Esophagus muscularis mucosa (tissue), 4 donors: ENCODE results near the gene ZNF613. TPM values are rescaled to one million over a fixed set of nuclear protein-coding genes. Genes with fewer than 3 reads are reported as not detected.
"Not testable (repeated sequence)": the region's sequence is repeated elsewhere in the genome, so short reads cannot be mapped to it uniquely, and the experiment has no call there.

Experiments
- DNase-seq: peaks from one replicate; pipeline ENCODE4 v3.0.0-alpha.2; 2017; ENCODE audit errors: extremely low spot score
- H3K27ac ChIP-seq, 4 donors: fragments of 200-600 bp; sonication (generic); replicated peaks in 1 of 4; 1 replicate in 3 of 4; 2 replicates in 1 of 4; pipeline ENCODE4 v1.5.1; 2016 to 2019; ENCODE audit warnings: mild to moderate bottlenecking in 1 of 4
- H3K27me3 ChIP-seq, 4 donors: fragments of 200-600 bp; sonication (generic); one replicate each; pipeline versions ENCODE4 v1.5.1 to v1.6.0; 2016 to 2019
- H3K36me3 ChIP-seq, 4 donors: fragments of 200-600 bp; sonication (generic); one replicate each; pipeline ENCODE4 v1.5.1; 2016 to 2019
- H3K4me1 ChIP-seq, 4 donors: fragments of 200-600 bp; sonication (generic); one replicate each; pipeline ENCODE4 v1.5.1; 2016 to 2019
- H3K4me3 ChIP-seq, 4 donors: fragments of 200-600 bp; sonication (generic); 1 replicate in 2 of 4; 2 replicates in 2 of 4; pipeline ENCODE4 v1.5.1; 2016 to 2019; ENCODE audit warnings: mild to moderate bottlenecking in 4 of 4, moderate library complexity in 1 of 4
- H3K9me3 ChIP-seq, 4 donors: fragments of 200-600 bp; sonication (generic); 1 replicate in 3 of 4; 2 replicates in 1 of 4; pipeline ENCODE4 v1.5.1; 2016 to 2019
- EP300 ChIP-seq: sonication (generic); formaldehyde crosslinking; IDR thresholded peaks from one replicate; pipeline ENCODE4 v1.6.1; 2017; ENCODE audit warnings: antibody characterized with exemption
- POLR2A ChIP-seq: fragments of 450-650 bp; IDR thresholded peaks from one replicate; pipeline ENCODE4 v1.6.1; 2017; ENCODE audit warnings: antibody characterized with exemption, moderate library complexity, mild to moderate bottlenecking, low read depth
- POLR2AphosphoS5 ChIP-seq, 2 donors: sonication (generic); formaldehyde crosslinking; IDR thresholded peaks; one replicate each; pipeline ENCODE4 v1.6.1; 2017; ENCODE audit warnings: antibody characterized with exemption in 2 of 2
- WGBS: methylation state at CpG from one replicate; pipeline ENCODE4 v1.1.5; 2018; 5-methylcytosine and 5-hydroxymethylcytosine counted together
- intact Hi-C: fragments of 100-400 bp; cut with DNase I; formaldehyde crosslinking; loops from one replicate; pipeline ENCODE4 v1.15.1; 2023
- total RNA-seq, 4 donors: library from RNA; depleted of rRNA; stranded (reverse); fragments of >200 nt; gene quantifications; one replicate each; pipeline versions ENCODE4 v1.1.0 to v1.2.1, GENCODE V29; 2016
- TF ChIP-seq, protein P1 (sequence below), 3 experiments: fragments of 200-600 bp in 2 of 3; fragments of 450-650 bp in 1 of 3; sonication (generic) in 2 of 3; IDR thresholded peaks; one replicate each; pipeline ENCODE4 v1.5.1; 2017 to 2019; ENCODE audit warnings: antibody characterized with exemption in 3 of 3, mild to moderate bottlenecking in 2 of 3, moderate library complexity in 1 of 3

Gene ZNF613
- total RNA-seq, 4 donors from 2014 or later: 4.2 to 8.3 (median 5.5) TPM

- no peaks in the 10 kb centered on the region for H3K4me1 ChIP-seq
- peaks cover 15 to 95% (median 81%) of the 10 kb centered on the region in 4 donors for H3K9me3 ChIP-seq
- TF ChIP-seq POLR2AphosphoS5 (IDR thresholded peaks at IDR 0.05): no peak
- no peak overlapping the region for H3K27ac ChIP-seq
- intact Hi-C loops: no loop called here
- H3K4me3 ChIP-seq: no peak overlapping the region
- no peaks in the 10 kb centered on the region for H3K27me3 ChIP-seq
- H3K36me3 ChIP-seq: peaks cover 40 to 92% (median 53%) of the 10 kb centered on the region in 4 donors
- 93% methylated on average over 3 of the region's 3 CpGs for WGBS
- DNase-seq: no peak
Observed at GRCh38 chr19:51976852-51977251, 49.6 kb downstream of the ZNF613 start.

DNA sequence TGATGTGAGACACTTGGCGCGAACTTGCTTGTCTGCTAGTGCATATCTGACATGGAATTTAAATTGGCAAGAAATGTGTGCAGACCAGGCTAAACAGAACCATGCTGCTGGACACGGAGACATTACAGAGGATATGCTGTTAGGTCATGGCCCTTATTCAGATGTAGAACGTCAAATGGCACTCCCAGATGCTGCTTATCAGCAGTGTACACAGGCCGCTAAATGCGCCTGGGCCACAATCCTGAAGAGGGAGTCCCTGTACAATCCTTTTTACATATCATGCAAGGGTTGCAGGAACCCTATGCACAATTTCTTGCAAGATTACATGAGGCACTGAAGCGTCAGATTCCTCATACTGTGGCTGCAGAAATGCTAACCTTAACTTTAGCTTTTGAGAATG is 50.1 kb downstream of the ZNF613 start:
- TF ChIP-seq EP300: no peak

GRCh38 chr19:51978882-51979281 is 51.6 kb downstream of the ZNF613 start:
- peaks cover 0 to 4% (median 0%) of the 10 kb centered on the region in 4 donors for H3K4me1 ChIP-seq
- TF ChIP-seq POLR2A (no peak), POLR2AphosphoS5 (IDR thresholded peaks at IDR 0.05) (no peak), EP300 (no peak)
- TF ChIP-seq, protein P1, sequence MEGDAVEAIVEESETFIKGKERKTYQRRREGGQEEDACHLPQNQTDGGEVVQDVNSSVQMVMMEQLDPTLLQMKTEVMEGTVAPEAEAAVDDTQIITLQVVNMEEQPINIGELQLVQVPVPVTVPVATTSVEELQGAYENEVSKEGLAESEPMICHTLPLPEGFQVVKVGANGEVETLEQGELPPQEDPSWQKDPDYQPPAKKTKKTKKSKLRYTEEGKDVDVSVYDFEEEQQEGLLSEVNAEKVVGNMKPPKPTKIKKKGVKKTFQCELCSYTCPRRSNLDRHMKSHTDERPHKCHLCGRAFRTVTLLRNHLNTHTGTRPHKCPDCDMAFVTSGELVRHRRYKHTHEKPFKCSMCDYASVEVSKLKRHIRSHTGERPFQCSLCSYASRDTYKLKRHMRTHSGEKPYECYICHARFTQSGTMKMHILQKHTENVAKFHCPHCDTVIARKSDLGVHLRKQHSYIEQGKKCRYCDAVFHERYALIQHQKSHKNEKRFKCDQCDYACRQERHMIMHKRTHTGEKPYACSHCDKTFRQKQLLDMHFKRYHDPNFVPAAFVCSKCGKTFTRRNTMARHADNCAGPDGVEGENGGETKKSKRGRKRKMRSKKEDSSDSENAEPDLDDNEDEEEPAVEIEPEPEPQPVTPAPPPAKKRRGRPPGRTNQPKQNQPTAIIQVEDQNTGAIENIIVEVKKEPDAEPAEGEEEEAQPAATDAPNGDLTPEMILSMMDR (IDR thresholded peaks at IDR 0.05): no peak

More for the DNA sequence above, 50.1 kb downstream of the ZNF613 start:
- no peaks in the 10 kb centered on the region for H3K4me1 ChIP-seq
- no peak for DNase-seq
- intact Hi-C loops: no loop called here
- no peaks in the 10 kb centered on the region for H3K27me3 ChIP-seq
- peaks cover 35 to 87% (median 48%) of the 10 kb centered on the region in 4 donors for H3K36me3 ChIP-seq
- peaks cover 10 to 94% (median 77%) of the 10 kb centered on the region in 4 donors for H3K9me3 ChIP-seq
- H3K27ac ChIP-seq: no peak overlapping the region
- H3K4me3 ChIP-seq: no peak overlapping the region
- 95% methylated on average over 6 of the region's 7 CpGs for WGBS

GRCh38 chr19:51980116-51980736 is 53.0 kb downstream of the ZNF613 start:
- WGBS: 91% methylated on average over 6 of the region's 6 CpGs
- intact Hi-C loops: no loop called here
- no peak overlapping the region for H3K27ac ChIP-seq
- no peaks in the 10 kb centered on the region for H3K27me3 ChIP-seq
- DNase-seq: no peak
- H3K4me1 ChIP-seq: peaks cover 3 to 8% (median 5%) of the 10 kb centered on the region in 4 donors
- H3K9me3 ChIP-seq: peaks cover 0 to 81% (median 57%) of the 10 kb centered on the region in 4 donors
- no peak overlapping the region for H3K4me3 ChIP-seq
- H3K36me3 ChIP-seq: peaks cover 9 to 72% (median 24%) of the 10 kb centered on the region in 4 donors
- TF ChIP-seq POLR2AphosphoS5 (IDR thresholded peaks at IDR 0.05): no peak
- no peak for TF ChIP-seq EP300
- TF ChIP-seq POLR2A: no peak
- TF ChIP-seq, protein P1 (IDR thresholded peaks at IDR 0.05): no peak

More at GRCh38 chr19:51978882-51979281, 51.6 kb downstream of the ZNF613 start:
- 100% methylated on average over 4 of the region's 4 CpGs for WGBS
- Histone ChIP-seq H3K4me3 (no peak overlapping the region), H3K9me3 (peaks cover 2 to 88% (median 66%) of the 10 kb centered on the region in 4 donors), H3K36me3 (peaks cover 20 to 83% (median 33%) of the 10 kb centered on the region in 4 donors), H3K27me3 (no peaks in the 10 kb centered on the region), H3K27ac (no peak overlapping the region)
- no peak for DNase-seq
- intact Hi-C loops: no loop called here

DNA sequence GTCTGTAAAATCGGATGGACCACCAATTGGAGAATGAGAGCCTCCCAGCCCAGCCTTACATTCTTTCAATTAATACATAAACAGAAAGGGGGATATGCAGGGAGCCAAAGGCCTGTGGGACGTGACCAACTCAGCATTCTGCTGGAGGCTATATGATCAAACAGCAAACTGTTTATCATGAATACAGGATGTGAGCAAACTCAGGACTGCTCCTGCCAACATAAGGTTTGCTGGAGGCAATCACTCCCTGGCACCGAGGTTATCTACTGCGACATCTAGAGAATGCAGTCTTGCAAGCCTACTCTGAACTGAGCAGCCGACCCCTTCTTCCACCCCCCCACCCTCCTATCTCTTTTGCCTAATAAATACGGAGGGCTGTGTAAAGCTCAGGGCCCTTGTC is 53.7 kb downstream of the ZNF613 start:
- H3K36me3 ChIP-seq: peaks cover 9 to 66% (median 22%) of the 10 kb centered on the region in 4 donors
- H3K27me3 ChIP-seq, H3K27ac ChIP-seq, H3K4me3 ChIP-seq, DNase-seq, intact Hi-C loops: not testable (repeated sequence)
- peaks cover 10 to 15% (median 12%) of the 10 kb centered on the region in 4 donors for H3K4me1 ChIP-seq
- 95% methylated on average over 6 of the region's 6 CpGs for WGBS
- H3K9me3 ChIP-seq: peaks cover 0 to 74% (median 51%) of the 10 kb centered on the region in 4 donors

DNA sequence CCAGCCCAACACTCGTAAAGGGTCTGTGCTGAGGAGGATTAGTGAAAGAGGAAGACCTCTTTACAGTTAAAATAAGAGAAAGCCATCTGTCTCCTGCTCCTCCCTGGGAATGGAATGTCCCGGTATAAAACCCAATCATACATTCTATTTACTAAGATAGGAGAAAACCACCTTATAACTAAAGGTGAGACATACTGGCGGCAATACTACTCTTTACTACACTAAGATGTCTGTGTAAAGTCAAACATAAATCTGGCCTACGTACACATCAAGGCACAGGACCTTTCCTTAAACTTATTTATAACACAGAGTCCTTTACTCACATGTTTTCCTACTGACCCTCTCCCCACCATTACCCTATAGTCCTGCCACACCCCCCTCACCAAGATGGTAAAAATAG is 56.1 kb downstream of the ZNF613 start:
- no peak overlapping the region for H3K27ac ChIP-seq
- no peak overlapping the region for H3K4me3 ChIP-seq
- peaks cover 10 to 18% (median 13%) of the 10 kb centered on the region in 4 donors for H3K4me1 ChIP-seq
- H3K9me3 ChIP-seq: peaks cover 0 to 53% (median 33%) of the 10 kb centered on the region in 4 donors
- TF ChIP-seq EP300: no peak
- no peak for TF ChIP-seq POLR2A
- H3K27me3 ChIP-seq: no peaks in the 10 kb centered on the region
- intact Hi-C loops: no loop called here
- H3K36me3 ChIP-seq: peaks cover 9 to 46% (median 22%) of the 10 kb centered on the region in 4 donors
- DNase-seq: no peak
- WGBS: 97% methylated on average over 4 of the region's 4 CpGs
